HepG2 (cell line): ENCODE measurements around the gene FAM20A. TPM values are rescaled to one million over a fixed set of nuclear protein-coding genes. Genes with fewer than 3 reads are reported as not detected.

Experiments
- CBFB ChIP-seq: sonication (generic); formaldehyde crosslinking; IDR thresholded peaks from 2 replicates; pipeline ENCODE4 v1.4.0; 2020; ENCODE audit warnings: missing genetic modification reagents
- CREB3 ChIP-seq: sonication (generic); formaldehyde crosslinking; IDR thresholded peaks from 2 replicates; pipeline ENCODE4 v1.5.0; 2020; ENCODE audit warnings: missing genetic modification reagents
- FOXA1 ChIP-seq, 2 experiments: fragments of 450-650 bp in 1 of 2; sonication (generic) in 1 of 2; formaldehyde crosslinking in 1 of 2; IDR thresholded peaks; 2 replicates each; pipeline versions ENCODE4 v1.4.0 to v1.6.1; 2016 to 2020; ENCODE audit warnings: missing genetic modification reagents in 1 of 2
- HMGA1 ChIP-seq: sonication (generic); formaldehyde crosslinking; conservative IDR thresholded peaks from 2 replicates; pipeline ENCODE4 v1.4.0; 2020; ENCODE audit warnings: missing genetic modification reagents
- HNRNPL ChIP-seq: fragments of 200-400 bp; formaldehyde crosslinking; IDR thresholded peaks from 2 replicates; pipeline ENCODE4 v1.6.1; 2017; ENCODE audit warnings: mild to moderate bottlenecking, low read depth, low read length
- NFKBIZ ChIP-seq: IDR thresholded peaks from 2 replicates; pipeline ENCODE4 v1.6.1; 2018; ENCODE audit warnings: missing genetic modification reagents, missing compliant biosample characterization
- NR2F2 ChIP-seq: IDR thresholded peaks from 2 replicates; pipeline ENCODE4 v1.6.1; 2012; ENCODE audit warnings: low read depth, inconsistent platforms, borderline replicate concordance
- REXO4 ChIP-seq: sonication (generic); formaldehyde crosslinking; IDR thresholded peaks from 2 replicates; pipeline ENCODE4 v1.8.0; 2022; ENCODE audit warnings: missing genetic modification reagents, mild to moderate bottlenecking, borderline replicate concordance
- ZBTB1 ChIP-seq: sonication (generic); formaldehyde crosslinking; IDR thresholded peaks from 2 replicates; pipeline ENCODE4 v1.4.0; 2020; ENCODE audit warnings: missing genetic modification reagents, borderline replicate concordance
- ZFP36 ChIP-seq: fragments of 150-350 bp; IDR thresholded peaks from 2 replicates; pipeline ENCODE4 v1.6.1; 2018; ENCODE audit warnings: borderline replicate concordance, low read length, low read depth; ENCODE audit not compliant: partially characterized antibody
- ZMYM3 ChIP-seq: sonication (generic); formaldehyde crosslinking; IDR thresholded peaks from 2 replicates; pipeline ENCODE4 v1.5.1; 2020; ENCODE audit warnings: mild to moderate bottlenecking, missing genetic modification reagents
- ZNF142 ChIP-seq: sonication (generic); formaldehyde crosslinking; IDR thresholded peaks from 2 replicates; pipeline ENCODE4 v1.4.0; 2020; ENCODE audit warnings: missing genetic modification reagents
- ZNF383 ChIP-seq: sonication (generic); formaldehyde crosslinking; IDR thresholded peaks from 2 replicates; pipeline ENCODE4 v1.4.0; 2020; ENCODE audit warnings: missing genetic modification reagents, mild to moderate bottlenecking, borderline replicate concordance
- ZNF430 ChIP-seq: sonication (generic); formaldehyde crosslinking; IDR thresholded peaks from 2 replicates; pipeline ENCODE4 v1.9.0; 2021; ENCODE audit warnings: mild to moderate bottlenecking, missing genetic modification reagents
- ZNF569 ChIP-seq: sonication (generic); formaldehyde crosslinking; IDR thresholded peaks from 2 replicates; pipeline ENCODE4 v1.5.0; 2020; ENCODE audit warnings: mild to moderate bottlenecking, missing genetic modification reagents, moderate library complexity, borderline replicate concordance
- ZNF576 ChIP-seq: sonication (generic); formaldehyde crosslinking; IDR thresholded peaks from 2 replicates; pipeline ENCODE4 v1.4.0; 2020; ENCODE audit warnings: mild to moderate bottlenecking, missing genetic modification reagents
- ZNF761 ChIP-seq: sonication (generic); formaldehyde crosslinking; conservative IDR thresholded peaks from 2 replicates; pipeline ENCODE4 v1.4.0; 2020; ENCODE audit warnings: mild to moderate bottlenecking, missing genetic modification reagents
- ZSCAN30 ChIP-seq: sonication (generic); formaldehyde crosslinking; IDR thresholded peaks from 2 replicates; pipeline ENCODE4 v1.5.0; 2020; ENCODE audit warnings: mild to moderate bottlenecking, missing genetic modification reagents
- polyA plus RNA-seq, 8 experiments: library from polyadenylated mRNA; depleted of rRNA in 3 of 8; stranded (reverse) in 7 of 8; unstranded in 1 of 8; fragments of >200 nt; fragmentation: Illumina TruSeq in 4 of 8; extraction: Trizol in 4 of 8; gene quantifications; 2 replicates each; pipeline versions ENCODE4 v1.2.1 to v1.2.3, GENCODE V29; 2011 to 2016; ENCODE audit warnings: low read depth in 4 of 8, missing spikeins in 1 of 8, mixed read lengths in 1 of 8; ENCODE audit not compliant: insufficient read depth in 1 of 8
- total RNA-seq, 5 experiments: library from RNA; depleted of rRNA; stranded (reverse); fragments of >200 nt; fragmentation: Illumina TruSeq; extraction: Trizol; gene quantifications; 2 replicates each; pipeline ENCODE4 v1.2.3, GENCODE V29; 2016; ENCODE audit warnings: low read depth in 1 of 5
- TF ChIP-seq, protein P1 (sequence below), 2 experiments: IDR thresholded peaks; 2 replicates each; pipeline ENCODE4 v1.6.1; 2011 to 2012; ENCODE audit warnings: low read length in 2 of 2, borderline replicate concordance in 1 of 2, low read depth in 1 of 2, mild to moderate bottlenecking in 1 of 2, moderate library complexity in 1 of 2

The FAM20A gene
- total and polyA plus RNA-seq, 2 of the 13 experiments (the other 11 are each of a cell fraction or from before 2014, with no cell fraction given), result 9.3 to 20.7 TPM

- TF ChIP-seq ZNF142 (peak; percentile 35; the same call in 1 of the 2 replicates), ZNF383 (CRISPR knock-in tag) (no peak), HMGA1 (CRISPR knock-in tag) (no peak), ZFP36 (no peak), CREB3 (CRISPR knock-in tag) (peak; percentile 52; the same call in 1 of the 2 replicates), ZSCAN30 (no peak), ZNF576 (CRISPR knock-in tag) (no peak), CBFB (CRISPR knock-in tag) (no peak), NFKBIZ (CRISPR knock-in tag) (0 out of 2 replicates have a peak, but pooled peaks have one; percentile 15), NR2F2 (no peak), ZMYM3 (CRISPR knock-in tag) (no peak), HNRNPL (no peak), FOXA1 (IDR thresholded peaks at IDR 0.05) (no peak), FOXA1 (CRISPR knock-in tag; IDR thresholded peaks at IDR 0.05) (no peak), ZNF430 (CRISPR knock-in tag) (0 out of 2 replicates have a peak, but pooled peaks have one; percentile 22), ZNF761 (CRISPR knock-in tag) (no peak), REXO4 (CRISPR knock-in tag) (no peak), ZBTB1 (CRISPR knock-in tag) (no peak), ZNF569 (CRISPR knock-in tag) (no peak)
- TF ChIP-seq, protein P1, sequence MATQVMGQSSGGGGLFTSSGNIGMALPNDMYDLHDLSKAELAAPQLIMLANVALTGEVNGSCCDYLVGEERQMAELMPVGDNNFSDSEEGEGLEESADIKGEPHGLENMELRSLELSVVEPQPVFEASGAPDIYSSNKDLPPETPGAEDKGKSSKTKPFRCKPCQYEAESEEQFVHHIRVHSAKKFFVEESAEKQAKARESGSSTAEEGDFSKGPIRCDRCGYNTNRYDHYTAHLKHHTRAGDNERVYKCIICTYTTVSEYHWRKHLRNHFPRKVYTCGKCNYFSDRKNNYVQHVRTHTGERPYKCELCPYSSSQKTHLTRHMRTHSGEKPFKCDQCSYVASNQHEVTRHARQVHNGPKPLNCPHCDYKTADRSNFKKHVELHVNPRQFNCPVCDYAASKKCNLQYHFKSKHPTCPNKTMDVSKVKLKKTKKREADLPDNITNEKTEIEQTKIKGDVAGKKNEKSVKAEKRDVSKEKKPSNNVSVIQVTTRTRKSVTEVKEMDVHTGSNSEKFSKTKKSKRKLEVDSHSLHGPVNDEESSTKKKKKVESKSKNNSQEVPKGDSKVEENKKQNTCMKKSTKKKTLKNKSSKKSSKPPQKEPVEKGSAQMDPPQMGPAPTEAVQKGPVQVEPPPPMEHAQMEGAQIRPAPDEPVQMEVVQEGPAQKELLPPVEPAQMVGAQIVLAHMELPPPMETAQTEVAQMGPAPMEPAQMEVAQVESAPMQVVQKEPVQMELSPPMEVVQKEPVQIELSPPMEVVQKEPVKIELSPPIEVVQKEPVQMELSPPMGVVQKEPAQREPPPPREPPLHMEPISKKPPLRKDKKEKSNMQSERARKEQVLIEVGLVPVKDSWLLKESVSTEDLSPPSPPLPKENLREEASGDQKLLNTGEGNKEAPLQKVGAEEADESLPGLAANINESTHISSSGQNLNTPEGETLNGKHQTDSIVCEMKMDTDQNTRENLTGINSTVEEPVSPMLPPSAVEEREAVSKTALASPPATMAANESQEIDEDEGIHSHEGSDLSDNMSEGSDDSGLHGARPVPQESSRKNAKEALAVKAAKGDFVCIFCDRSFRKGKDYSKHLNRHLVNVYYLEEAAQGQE (IDR thresholded peaks at IDR 0.05; ENCODE audit: borderline replicate concordance in 1 of 2, low read depth in 1 of 2, low read length in 2 of 2), result no peak; a peak in 1 of 4 replicates
These were observed 88.8 kb downstream of the FAM20A start, which contains the start of gene PRKAR1A (continued) for GRCh38 chr17:68512247-68512959.
